ENCODE measurements around the gene GYPB.
A peak's percentile ranks its signal among the peaks of the same experiment; 100 is the strongest.
"Not testable (repeated sequence)": the region's sequence is repeated elsewhere in the genome, so short reads cannot be mapped to it uniquely, and the experiment has no call there.

The GYPB gene

GRCh38 chr4:144014808-144015207, 4.4 kb downstream of the GYPB start:
- no peak for DNase-seq (ENCODE audit: low spot score)

- DNase-seq (ENCODE audit: low spot score), result not testable (repeated sequence)
Observed at GRCh38 chr4:144008602-144009001, 10.6 kb downstream of the GYPB start.

GRCh38 chr4:144007960-144008359, 11.2 kb downstream of the GYPB start:
- DNase-seq (ENCODE audit: low spot score), result not testable (repeated sequence)

DNA sequence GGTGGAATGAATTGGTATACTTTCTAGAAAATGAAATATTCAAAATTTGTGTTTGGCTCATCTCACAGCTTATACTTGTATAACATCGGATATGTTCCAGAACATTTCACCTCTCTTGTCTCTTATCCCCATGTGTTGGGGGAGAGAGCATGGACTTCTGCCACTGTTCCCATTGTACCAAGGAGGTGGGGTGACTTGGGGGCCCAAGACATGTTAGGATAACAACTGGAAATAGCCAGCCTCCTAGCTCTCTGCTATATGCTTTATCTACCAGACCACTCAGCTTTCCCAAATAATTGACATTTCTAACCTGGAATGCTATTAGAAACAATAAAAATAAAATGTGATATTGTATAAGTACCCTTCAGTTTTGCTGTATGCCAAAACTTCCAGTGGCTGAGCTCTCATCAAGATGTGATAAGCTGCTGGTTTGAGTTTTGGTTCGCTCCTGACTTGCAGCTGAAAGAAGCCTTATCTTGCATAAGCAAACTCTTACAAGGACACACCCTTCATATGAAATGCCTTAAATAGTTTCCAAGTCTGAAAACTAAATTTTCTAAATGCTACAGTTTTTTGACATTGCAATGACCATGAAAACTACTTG, 12.9 kb downstream of the GYPB start:
- DNase-seq (ENCODE audit: low spot score), result not testable (repeated sequence)

GRCh38 chr4:144005558-144005953, 13.6 kb downstream of the GYPB start:
- DNase-seq (ENCODE audit: low spot score), result not testable (repeated sequence)

DNA sequence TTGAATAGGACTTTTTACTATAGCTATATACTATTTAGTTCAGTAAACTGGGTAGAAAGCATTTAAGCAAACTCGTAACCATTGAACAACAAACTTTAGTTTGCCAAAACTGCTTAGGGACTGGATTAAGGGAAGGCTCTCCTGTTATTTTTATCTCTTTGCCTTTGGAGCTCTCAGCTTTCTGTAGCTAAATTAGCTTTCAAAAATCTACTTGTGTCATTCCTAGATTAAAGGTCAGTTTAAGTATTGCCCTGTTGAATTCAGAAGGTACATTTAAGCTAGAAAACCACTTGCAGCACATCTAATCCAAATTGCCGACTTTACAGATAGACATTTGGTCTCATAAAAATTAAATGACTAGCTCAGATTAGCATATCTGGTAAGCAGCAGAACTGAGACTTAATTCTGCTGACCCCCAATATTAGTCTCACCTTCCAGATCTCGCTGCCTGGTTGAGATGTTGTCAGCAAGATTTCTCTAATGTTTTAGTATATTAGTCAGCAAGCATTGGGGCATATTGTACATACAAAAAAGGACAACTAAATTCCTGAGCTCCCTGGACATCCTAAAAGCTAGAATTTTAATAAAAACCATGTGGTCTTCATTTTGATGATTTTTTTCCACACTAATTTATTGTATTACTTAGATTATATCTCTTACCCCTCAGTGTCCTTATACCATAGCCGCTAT, 14.2 kb downstream of the GYPB start:
- DNase-seq (ENCODE audit: low spot score), result peak; percentile 25

GRCh38 chr4:144003890-144004265, 15.3 kb downstream of the GYPB start:
- not testable (repeated sequence) for DNase-seq (ENCODE audit: low spot score)

GRCh38 chr4:144003205-144003889, 15.8 kb downstream of the GYPB start:
- not testable (repeated sequence) for DNase-seq (ENCODE audit: low spot score)

DNA sequence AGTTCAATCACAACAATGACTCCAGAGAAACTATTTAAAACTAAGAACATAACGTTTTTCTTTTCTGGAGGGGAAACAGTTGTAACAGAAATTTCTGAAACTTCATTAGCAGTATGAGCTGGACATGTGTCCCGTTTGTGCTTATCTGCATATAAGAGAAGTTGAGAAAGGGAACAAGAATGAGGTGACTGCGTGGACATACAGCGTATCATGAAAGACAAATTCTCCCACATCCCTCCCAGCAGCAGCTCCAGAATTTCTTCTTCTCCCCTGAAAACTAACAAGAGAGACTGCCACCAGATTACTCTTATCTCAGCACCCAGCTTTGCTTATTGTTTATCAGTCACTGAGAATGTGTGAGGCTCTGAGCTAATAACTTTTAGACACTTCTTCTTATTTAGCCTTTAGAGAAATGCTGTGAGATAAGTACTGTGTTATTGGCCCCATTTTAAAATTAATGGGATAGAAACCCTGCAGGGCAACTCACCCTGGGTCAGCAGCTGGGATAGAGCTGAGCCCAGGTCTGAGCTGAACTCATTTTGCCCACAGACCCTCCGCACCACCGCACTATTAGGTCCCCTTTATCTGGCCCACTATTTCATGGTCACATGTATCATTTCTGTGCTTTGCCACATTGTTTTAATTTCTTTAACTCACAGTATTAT, 18.7 kb downstream of the GYPB start:
- DNase-seq (ENCODE audit: low spot score), result not testable (repeated sequence)

DNA sequence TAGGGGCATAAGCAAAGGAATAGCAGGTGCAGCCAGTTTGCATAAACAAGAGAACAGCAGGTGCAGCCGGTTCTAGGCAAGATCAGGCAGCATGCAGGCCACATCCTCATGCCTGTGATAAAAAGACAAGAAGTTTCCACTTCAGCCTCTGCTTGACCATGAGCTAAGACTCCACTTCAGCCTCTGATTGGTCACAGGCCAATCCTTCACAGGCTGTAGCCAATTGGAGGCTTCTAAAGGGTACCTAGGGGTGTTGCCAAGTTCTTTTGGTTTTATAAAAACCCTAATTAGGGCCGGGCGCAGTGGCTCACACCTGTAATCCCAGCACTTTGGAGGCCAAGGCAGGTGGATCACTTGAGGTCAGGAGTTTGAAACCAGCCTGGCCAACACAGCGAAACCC, 23.0 kb downstream of the GYPB start:
- DNase-seq (ENCODE audit: low spot score), result not testable (repeated sequence)

DNA sequence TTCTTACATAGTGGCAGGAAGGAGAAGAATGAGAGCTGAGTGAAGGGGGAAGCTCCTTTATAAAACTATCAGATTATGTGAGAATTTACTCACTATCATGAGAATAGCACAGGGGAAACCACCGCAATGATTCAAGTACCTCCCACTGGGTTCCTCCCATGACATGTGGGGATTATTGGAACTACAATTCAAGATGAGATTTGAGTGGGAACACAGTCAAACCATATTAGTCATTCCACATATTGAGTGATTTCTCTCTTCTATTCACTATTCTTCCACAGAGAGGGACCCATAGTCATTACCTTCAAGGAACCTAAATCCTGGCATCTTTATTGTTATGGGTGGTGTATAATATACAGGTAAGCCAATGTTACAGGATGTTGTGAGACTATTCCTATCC, 27.4 kb downstream of the GYPB start:
- not testable (repeated sequence) for DNase-seq (ENCODE audit: low spot score)

DNA sequence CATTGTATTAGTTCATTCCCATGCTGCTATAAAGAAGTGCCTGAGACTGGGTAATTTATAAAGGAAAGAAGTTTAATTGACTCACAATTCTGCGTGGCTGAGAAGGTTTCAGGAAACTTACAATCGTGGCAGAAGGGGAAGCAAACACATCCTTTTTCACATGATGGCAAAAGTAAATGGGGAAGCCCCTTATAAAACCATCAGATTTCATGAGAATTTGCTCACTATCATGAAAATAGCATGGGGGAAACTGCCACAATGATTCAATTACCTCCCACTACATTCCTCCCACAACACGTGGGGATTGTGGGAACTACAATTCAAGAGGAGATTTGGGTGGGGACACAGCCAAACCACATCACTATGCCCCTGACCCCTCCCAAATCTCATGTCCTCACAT, 28.5 kb downstream of the GYPB start:
- not testable (repeated sequence) for DNase-seq (ENCODE audit: low spot score)

GRCh38 chr4:143986180-143986579, 33.0 kb downstream of the GYPB start:
- DNase-seq (ENCODE audit: low spot score), result no peak

DNA sequence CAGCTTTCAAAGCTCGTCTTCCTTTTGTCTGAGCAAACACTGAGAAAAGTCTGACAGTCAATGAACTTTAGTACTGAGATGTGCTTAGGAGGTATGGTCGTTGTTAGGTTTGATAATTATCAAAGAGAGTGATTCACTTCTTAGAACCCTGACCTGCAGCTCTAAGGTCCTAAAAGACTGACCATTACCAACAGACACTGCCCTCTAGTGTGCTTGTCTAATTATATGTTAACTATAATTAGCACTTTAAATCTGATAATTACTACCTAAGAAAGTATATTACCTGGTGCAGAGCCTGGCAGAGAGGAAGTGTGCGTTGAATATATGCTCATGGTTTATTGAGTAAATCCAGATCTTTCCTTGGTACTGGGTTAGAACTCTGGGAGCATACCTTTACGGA, 38.4 kb downstream of the GYPB start:
- DNase-seq (ENCODE audit: low spot score), result peak; percentile 1

DNA sequence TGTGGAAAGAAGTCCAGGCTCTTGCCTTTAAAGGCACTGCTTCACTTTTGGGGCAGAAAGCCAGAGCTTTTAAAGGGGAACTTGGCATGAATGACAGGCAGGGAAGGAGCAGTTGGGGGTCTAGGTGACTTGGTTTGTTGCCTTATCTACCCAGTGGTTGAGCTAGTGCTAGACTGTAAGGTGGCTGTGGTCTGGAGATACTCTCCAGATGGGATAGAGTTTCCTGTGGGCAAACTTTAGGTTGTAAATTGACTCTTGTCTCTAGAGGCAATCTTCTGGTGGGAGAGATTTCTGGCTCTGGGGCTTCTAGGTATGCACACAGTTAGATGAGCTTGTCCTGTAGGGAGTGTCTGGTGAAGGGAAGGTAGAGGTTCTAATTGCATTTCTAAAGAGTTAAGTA, 43.7 kb downstream of the GYPB start:
- DNase-seq (ENCODE audit: low spot score), result not testable (repeated sequence)

DNA sequence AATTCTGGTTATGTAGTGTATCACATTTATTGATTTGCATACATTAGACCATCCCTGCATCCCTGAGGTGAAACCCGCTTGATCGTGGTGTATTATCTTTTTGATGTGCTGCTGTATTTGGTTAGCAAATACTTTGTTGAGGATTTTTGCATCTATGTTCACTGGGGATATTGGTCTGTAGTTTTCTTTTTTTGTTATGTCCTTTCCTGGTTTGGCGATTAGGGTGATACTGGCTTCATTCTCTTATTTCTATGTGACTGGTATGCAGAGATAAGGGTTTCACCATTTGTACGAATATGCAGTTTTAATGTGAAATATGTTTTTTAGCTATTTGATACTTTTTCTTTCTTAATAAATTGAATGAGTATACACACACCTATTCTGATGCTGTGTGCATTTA, 45.2 kb downstream of the GYPB start:
- DNase-seq (ENCODE audit: low spot score), result not testable (repeated sequence)

DNA sequence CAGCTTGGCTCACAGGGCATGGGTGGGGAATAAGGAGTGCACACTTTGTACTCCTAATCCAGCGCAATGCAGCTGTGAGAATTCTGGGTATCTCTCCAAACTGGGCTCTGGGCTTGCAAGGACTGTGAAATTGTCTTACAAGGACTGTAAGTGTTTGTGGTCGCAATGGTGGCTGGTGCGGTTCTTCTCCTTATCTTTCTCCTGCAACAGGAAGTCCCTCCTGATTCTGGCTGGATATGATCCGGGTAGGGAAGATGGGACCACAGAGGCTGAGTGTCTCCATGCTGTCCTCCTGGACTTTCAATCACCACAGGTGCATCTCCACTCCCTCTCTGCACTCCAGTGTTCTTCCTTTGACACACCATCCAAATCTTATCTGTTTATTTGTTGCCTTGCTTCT, 58.1 kb downstream of the GYPB start:
- no peak for DNase-seq (ENCODE audit: low spot score)

- not testable (repeated sequence) for DNase-seq (ENCODE audit: low spot score)
Observed at GRCh38 chr4:143955306-143955705, 63.9 kb downstream of the GYPB start.

DNA sequence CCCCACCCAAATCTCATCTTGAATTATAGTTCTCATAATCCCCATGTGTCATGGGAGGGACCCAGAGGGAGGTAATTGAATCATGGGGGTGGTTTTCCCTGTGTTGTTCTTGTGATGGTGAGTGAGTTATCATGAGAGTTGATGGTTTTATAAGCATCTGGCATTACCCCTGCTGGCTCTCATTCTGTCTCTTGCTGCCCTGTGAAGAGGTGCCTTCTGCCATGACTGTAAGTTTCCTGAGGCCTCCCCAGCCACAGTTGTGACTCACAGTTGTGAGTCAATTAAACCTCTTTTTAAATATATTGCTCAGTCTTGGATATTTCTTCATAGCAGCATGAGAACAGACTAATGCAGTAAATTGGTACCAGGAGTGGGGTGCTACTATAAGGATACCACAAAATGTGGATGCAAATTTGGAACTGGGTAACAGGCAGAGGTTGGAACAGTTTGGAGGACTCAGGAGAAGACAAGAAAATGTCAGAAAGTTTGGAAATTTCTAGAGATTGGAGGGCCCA, 67.7 kb downstream of the GYPB start:
- DNase-seq (ENCODE audit: low spot score), result not testable (repeated sequence)

DNA sequence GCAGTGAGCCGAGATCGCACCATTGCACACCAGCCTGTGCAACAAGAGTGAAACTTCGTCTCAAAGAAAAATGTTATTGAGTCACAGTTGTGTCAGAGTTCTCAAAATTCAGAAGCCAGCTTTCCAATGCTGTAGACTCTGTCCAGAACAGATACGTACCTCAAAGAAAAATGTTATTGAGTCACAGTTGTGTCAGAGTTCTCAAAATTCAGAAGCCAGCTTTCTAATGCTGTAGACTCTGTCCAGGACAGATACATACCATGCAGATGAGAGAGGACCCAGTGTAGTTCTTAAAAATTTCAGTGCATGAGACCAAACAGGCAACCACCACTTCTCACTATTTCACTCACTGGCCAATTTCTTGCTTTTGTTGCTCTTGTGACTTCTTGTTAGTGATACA, 68.2 kb downstream of the GYPB start:
- DNase-seq (ENCODE audit: low spot score), result not testable (repeated sequence)

- not testable (repeated sequence) for DNase-seq (ENCODE audit: low spot score)
Observed at GRCh38 chr4:143950185-143950584, 69.0 kb downstream of the GYPB start.

- DNase-seq (ENCODE audit: low spot score), result not testable (repeated sequence)
Observed at GRCh38 chr4:143947493-143947892, 71.7 kb downstream of the GYPB start.
